GM18870 (cell line): ENCODE measurements around the gene GTPBP6.
A peak's percentile ranks its signal among the peaks of the same experiment; 100 is the strongest.

Source experiments
- ATAC-seq: cut with Tn5 transposase; IDR thresholded peaks from one replicate; pipeline ENCODE4 v1.9.1; 2021; ENCODE audit warnings: moderate library complexity; ENCODE audit not compliant: unreplicated experiment

GTPBP6 gene, protein sequence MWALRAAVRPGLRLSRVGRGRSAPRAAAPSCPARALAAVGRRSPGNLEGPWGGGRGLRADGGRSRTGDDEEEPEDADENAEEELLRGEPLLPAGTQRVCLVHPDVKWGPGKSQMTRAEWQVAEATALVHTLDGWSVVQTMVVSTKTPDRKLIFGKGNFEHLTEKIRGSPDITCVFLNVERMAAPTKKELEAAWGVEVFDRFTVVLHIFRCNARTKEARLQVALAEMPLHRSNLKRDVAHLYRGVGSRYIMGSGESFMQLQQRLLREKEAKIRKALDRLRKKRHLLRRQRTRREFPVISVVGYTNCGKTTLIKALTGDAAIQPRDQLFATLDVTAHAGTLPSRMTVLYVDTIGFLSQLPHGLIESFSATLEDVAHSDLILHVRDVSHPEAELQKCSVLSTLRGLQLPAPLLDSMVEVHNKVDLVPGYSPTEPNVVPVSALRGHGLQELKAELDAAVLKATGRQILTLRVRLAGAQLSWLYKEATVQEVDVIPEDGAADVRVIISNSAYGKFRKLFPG

DNA sequence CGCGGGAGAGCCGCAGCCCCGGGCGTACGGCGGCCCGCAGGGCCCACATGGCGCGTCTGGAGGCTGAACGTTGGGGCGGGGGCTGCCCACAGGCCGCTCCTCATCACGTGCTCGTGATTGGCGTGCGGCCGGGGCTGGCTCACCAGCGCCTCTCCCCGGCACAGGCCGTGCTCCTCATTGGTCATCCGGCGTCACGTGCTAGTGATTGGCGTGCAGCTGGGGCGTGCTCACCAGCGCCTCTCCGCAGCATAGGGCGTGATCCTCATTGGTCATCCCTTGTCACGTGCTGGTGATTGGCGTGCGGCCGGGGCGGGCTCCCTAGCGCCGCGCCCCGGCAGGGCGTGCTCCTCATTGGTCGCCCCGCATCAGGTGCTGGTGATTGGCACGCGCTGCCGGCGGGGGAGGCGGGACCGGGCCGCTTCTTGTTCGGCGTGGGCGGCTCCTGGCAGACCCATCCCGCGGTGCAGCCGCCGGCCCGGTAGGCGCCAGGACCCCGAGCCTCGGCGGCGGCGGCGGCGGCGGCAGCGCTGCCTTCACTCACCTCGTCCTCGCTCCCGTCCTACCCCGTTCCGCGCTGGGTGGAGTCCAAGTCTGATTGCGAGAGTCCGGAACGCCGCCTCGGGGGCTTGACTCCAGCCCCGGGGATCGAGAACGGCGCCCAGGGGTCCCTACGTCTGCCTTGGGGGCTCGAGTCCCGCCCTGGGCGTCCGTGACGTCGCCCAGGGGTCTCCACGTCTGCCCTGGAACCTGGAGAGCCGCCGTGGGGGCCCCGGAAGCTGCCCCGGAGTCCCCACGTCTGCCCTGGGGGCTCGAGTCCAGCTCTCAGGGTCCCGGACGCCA, at the start of gene GTPBP6:
Gene GTPBP6 (minus strand): TSS at position 58 of the 840 bp plus-strand sequence. CDS start 9 bp downstream, at position 49.
- peak; percentile 87 for ATAC-seq

DNA sequence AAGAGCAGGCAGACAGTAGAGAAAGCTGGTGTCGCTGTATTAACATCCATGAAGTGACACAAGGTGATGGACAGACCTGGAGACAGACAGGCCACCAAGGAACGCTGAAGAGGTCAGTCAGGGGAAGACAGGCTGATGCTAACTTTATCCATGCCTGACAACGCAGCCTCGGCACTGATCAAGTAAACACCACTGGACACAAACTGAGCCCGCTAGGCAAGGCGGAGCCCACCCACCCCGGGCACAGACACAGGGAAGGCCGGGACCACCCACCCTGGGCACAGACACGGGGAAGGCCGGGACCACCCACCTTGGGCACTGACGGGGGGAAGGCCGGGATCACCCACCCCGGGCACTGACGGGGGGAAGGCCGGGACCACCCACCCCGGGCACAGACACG, 49.3 kb upstream of the GTPBP6 start:
- no peak for ATAC-seq

DNA sequence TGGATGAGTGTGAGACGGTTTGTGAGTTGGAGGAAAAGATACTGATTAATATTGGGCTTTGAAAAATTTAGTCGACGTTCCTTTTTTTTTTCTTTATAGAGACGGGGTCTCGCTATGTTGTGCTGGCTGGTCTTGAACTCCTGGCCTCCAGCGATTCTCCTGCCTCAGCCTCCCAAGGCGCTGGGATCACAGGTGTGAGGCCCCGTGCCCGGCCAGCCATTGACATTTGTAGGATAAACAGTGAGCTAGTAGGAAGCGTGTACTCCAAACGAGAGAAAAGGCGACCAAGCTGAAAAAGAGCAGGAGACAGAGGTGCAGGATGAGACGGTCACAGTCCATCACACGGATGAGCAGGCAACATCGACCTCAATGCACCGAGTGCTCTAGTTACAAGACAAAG, 48.8 kb upstream of the GTPBP6 start:
- ATAC-seq = no peak

DNA sequence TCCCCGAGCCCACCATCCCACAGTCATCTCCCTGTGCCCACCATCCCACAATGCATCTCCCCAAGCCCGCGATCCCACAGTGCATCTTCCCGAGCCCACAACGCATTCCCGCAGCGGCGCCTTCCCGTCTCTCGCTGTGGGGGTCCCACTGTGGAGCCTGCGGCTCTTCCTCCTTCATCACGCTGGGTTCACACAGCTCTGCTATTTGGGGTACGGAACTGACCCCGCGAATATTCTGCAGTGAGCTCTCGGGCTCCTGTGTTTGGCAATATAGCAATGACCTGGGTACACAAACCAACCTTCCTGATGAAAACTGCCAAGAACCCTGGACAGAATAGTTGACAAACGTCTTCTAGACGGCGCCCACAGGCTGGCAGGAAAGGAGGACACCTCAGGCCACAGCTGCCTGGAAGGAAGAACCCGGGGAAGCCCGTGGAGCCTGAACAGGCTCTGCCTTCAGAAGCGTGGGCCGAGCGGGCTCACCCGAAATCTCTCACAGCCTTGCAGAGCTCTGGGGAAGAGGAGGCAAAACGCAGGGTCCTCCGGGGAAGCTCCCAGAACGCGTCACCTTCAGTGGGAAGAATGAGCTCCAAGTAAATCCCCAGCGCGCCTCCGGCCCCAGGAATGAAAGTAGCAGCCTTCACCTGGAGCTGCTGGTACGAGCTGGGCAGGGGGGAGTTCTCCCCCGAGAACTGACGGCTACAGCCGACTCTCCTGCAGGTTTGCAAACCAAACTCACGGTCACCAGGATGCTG, 45.2 kb upstream of the GTPBP6 start:
- ATAC-seq = no peak

DNA sequence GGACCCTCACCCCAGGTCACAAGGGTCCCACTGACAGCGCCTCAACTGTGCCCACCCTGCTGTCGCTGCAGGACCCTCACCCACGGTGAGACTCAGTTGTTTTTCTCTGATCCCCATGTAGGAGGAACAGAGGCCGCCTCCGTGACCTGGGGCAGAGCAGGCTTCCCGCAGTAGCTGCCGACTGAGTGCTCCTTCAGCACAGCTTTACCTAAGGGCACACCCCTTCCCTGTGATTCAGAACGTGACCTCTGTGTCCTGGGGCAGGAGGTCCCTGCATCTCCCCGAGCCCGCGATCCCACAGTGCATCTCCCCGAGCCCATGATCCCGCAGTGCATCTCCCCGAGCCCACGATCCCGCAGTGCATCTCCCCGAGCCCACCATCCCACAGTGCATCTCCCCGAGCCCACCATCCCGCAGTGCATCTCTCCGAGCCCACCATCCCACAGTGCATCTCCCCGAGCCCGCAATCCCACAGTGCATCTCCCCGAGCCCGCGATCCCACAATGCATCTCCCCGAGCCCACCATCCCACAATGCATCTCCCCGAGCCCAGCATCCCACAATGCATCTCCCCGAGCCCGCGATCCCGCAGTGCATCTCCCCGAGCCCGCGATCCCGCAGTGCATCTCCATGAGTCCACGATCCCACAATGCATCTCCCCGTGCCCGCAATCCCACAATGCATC, 44.5 kb upstream of the GTPBP6 start:
- ATAC-seq = no peak

DNA sequence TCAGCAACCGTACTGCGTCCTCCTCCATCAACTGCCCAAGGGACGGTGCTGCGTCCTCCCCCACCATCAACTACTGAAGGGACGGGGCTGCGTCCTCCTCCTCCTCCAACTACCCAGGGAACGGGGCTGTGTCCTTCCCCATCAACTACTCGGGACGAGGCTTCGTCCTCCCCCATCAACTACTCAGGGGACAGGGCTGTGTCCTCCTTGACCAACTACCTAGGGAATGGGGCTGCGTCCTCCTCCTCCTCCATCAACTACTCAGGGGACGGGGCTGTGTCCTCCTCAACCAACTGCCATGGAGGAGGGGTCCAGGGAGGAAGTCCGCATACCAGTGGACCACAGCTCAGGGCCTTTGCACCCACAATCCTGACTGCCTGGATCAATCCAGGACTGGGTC, 43.8 kb upstream of the GTPBP6 start:
- ATAC-seq = no peak

DNA sequence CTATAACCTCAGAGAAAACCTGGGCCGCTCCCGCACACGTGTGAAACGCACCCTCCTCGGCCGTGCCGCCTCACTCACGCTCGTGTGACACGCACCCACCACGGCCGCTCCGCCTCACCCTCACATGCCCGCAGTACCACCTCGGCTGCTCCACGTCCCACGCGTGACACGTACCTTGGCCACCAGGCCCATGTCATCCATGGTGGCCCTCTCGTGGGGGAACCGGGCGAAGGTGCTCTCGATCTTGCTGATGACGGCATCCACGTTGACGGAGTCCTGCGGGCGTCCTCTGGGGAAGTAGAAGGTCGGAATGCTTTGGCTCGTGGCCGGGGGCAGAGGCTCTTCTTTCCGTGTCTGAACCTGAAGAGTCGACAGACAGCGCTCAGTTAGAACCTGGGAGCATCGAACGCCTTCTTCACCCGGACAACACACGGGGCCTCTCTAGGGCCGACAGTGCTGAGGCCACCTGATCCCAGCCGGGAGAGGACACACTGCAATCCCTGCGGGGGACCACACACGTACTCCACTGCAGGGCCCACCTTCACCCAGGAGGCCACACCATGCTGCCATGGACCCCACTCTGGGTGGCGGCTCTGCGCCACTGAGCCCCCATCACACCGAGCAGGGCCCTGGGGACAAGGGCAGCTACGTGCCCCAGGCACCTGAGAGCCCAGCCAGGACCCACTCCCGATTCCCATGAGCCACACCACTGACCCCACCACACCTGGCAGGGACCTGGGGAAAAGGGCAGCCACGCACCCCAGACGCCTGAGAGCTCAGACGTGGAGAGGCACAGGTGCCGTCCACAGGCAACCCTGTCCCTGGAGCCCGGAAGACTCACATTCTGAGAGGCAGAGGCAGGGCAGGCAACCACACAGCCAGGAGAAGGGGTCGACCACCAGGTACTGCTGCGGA, 42.9 kb upstream of the GTPBP6 start:
- no peak for ATAC-seq

DNA sequence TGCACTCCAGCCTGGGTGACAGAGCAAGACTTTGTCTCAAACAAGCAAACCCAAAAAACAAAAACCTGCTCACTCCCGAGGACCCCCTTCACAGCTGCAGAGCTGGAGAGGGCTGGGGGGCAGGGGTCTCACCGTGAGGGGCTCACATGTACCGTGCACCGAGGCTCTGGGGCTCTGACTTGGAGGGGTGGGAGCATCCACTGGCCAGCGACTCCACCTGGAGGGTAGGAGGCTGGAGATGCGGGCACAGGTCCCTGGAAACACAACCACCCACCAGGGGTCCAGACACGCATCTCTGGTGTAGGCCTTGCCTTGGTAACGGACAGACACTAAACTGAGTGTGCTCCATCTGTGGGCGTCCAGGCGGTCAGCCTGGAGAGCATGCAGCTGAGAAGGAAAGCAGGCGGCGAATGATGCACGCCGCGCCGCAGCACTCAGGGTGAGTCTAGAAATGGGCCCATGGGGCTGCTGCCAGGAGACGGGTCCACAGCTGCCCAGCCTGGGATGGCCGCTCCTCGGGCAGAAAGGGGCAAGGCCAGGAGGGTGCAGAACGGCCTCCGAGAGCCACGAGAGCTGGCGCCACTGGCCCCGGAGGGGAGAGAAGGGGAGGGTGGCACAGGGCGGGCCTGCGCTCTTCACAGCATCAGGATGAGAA, 42.0 kb upstream of the GTPBP6 start:
- no peak for ATAC-seq

DNA sequence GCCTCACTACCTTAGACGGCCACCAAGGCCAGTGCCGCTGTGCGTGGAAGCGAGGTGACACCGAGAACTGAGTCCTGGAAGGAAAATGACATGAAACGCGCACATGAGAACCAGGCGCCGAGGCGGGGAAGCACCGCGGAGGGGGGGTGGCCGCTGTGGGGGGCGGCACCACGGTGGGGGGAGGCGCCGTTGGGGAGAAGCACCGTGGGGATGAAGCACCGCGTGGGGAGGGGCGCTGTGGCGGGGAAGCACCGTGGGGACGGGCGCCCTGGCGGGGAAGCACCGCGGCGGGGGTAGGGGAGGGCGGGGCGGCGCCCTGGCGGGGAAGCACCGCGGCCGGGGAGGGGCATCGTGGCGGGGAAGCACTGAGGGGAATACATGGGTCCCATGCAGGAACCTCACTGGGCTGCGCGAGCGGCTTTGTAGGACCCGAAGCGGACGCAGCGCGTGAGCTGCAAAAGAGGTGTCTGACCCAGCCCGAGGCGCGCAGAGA, 40.1 kb upstream of the GTPBP6 start:
- no peak for ATAC-seq

DNA sequence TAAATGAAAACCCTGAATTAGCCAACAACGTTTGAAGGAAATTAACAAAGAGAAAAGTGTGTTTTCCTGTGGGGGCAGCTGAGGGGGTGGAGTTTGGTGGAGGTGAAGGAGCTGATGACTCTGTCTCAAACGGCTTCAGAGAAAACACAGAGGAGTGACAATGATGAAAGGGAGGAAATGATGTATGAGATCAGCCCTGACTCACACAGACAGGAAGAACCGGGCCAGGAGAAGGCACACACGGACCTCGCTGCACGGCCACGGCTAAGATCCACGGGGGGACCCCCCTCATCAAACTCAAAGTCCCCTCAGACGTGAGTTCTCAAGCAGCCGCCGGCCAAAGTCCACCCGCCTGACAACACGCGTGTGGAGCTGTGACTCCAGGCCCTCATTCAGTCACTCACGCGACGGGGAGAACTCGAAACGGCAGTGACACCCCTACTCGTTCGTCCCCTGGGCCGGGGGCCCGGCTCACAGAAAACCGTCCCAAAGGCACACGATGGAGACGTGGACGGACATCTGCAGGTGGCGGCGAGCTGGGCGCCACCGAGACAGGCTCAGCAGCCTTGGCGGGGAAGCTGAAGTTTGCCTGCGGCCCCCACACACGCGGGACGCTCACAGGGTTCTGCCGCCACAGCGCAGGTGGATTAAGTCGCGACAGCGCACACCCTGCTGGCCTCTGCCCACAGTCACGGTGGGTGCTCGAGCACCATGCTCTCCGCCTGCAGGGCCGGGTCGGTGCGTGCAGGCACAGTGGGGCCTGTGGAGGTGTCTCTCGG, 39.3 kb upstream of the GTPBP6 start:
- no peak for ATAC-seq

DNA sequence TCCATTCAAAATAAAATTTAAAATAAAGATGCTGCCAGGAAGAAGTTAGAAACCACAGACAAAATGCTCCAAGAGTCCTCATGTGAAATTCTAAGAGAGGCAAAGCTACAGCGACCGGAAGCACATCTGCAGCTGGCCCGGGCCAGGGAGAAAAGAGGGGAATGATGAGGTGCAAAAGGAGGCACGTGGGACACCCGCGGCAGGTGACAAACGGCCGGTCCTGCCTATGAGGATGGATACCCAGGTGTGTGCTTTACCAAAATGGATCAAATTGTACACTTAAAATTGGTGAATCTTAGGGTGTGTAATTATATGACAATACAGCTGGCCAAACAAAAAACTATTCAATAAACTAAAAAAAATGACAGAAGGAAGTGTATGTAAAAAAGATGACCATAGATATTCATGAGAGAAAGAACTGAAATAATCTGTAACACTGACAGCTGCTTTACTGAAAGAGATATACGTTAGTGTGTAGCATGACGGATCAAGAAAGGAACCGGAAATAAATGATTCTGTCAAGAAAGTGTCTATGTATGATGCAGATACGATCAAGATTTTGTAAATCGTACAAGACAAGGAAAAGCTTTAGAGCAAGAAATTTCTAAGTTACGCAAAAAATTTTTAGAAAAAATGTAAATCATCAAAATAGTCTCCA, 38.6 kb upstream of the GTPBP6 start:
- no peak for ATAC-seq

DNA sequence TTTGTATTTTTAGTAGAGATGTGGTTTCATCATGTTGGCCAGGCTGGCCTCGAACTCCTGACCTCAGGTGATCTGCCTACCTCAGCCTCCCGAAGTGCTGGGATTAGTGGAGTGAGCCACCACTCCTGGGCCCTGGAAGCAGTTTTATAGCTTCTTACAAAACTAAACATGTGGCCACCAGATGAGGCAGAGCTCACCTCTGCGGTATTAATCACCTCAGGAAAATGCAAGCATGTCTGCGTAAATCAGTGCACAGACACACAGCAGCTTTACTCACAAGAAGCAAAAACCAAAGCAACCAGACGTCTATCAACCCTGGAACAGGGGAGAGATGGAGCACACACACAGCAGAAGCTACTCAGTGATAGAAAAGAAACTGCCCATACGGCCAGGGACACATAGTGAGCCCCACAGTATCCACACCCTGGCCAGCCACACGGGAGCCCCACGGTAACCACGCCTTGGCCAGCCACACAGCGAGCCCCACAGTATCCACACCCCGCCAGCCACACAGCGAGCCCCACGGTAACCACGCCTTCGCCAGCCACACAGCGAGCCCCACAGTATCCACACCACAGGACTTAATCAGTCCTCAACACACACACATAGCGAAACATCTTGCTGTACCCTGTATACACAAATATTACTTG, 37.9 kb upstream of the GTPBP6 start:
- ATAC-seq = no peak

DNA sequence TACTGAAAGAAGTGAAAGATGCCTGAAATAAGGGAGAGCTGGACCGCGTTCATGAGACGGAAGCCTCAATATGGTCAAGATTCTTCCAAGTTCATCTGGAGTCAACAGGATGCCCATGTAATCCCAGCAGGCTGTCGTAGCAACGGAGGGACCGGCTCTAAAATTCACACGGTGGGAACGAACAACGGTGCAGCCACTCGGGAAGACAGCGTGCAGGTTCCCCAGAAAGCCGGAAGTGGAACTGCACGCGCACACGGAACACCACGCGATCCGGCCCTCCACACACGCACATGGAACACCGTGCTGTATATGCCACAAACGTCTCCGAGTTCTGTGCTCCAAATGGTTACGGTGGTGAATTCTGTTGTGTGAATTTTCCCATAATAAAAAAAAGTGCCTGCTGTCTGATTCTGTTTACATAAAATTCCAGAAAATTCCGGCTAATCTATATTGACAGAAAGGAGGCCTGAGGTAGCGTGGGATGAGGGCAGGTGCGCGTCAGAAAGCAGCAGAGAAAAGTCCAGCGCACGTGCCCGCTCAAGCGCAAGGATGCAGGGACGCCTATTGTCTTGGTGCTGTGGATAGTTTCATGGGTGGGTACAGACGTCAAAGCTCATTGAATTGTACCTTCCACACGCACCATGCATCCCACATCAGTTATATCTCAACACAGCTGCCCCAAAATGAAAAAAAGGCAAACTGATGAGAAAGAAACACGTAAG, 36.9 kb upstream of the GTPBP6 start:
- no peak for ATAC-seq

DNA sequence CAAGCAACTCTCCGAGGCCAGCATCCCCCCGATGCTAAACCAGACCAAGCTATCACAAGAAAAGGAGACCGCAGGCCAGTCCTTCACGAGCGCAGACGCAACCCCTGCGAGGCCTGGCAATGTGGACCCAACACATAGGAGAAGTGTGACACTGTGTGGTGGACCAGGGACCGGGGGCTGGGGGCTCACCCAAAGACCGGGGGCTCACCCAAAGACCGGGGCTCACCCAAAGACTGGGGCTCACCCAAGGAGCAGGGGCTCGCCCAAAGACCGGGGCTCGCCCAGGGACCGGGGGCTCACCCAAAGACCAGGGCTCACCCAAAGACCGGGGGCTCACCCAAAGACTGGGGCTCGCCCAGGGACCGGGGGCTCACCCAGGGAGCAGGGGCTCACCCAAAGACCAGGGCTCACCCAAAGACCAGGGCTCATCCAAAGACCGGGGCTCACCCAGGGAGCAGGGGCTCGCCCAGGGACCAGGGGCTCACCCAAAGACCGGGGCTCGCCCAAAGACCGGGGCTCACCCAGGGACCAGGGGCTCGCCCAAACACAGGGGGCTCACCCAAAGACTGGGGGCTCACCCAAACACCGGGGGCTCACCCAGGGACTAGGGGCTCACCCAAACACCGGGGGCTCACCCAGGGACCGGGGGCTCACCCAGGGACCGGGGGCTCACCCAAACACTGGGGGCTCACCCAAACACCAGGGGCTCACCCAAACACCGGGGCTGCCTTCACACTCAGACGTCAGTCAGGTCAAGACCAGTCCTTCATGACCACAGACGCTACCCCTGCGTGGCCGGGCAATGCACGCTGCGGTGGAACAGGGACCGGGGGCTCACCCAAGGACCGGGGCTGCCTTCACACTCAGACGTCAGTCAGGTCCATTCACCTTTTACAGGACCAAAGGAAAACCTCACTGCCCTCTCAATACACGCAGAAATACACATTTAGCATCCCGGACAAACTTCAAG, 35.3 kb upstream of the GTPBP6 start:
- no peak for ATAC-seq

DNA sequence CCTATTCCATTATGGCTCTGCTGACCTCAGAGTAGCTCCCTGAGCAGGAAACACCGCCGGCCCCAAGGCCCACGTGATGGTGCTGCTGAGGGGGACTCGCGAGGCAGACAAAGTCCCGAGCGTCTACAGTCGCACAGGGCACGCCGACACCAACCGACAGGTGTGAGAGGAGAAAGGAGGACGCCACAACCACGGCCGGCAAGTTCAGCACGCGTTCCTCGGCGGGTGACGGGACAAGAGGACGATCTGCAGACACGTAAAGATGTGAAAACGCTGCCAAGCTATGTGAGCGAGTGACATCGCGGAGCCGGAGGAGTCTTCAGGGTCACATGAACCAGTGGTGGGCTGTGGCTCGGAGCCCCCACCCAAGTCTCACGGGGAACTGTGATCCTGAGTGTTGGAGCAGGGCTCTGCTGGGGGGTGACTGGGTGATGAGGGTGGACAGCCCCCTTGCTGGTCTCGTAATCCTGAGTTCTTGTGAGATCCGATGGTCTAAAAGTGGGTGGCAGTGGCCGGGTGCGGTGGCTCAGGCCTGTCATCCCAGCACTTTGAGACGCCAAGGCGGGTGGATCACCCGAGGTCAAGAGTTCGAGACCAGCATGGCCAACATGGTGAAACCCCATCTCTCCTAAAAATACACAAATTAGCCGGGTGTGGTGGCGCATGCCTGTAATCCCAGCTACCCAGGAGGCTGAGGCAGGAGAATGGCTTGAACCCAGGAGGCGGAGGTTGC, 34.2 kb upstream of the GTPBP6 start:
- no peak for ATAC-seq
